GM19397 (cell line): ENCODE data around the gene IL33.

Source experiments
- ATAC-seq: cut with Tn5 transposase; IDR thresholded peaks from one replicate; pipeline ENCODE4 v1.9.1; 2021; ENCODE audit warnings: mild to moderate bottlenecking, moderate library complexity; ENCODE audit not compliant: unreplicated experiment

Gene IL33

DNA sequence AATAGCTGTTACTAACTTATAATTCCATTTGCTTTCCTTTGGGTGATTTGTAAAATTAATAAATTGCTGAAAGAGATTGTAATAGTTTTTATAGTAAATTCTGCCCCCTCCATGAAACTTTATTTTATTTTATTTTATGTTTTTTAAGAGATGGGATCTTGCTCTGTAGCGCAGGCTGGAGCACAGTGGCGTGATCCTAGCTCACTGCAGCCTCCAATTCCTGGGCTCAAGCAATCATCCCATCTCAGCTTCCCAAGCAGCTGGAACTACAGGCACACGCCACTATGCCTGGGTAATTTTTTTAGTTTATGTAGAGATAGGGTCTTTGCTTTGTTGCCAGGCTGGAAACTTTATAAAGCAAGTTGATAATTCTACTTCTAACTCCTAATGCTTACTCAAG lies 395 bp downstream of the IL33 start:
- no peak for ATAC-seq

DNA sequence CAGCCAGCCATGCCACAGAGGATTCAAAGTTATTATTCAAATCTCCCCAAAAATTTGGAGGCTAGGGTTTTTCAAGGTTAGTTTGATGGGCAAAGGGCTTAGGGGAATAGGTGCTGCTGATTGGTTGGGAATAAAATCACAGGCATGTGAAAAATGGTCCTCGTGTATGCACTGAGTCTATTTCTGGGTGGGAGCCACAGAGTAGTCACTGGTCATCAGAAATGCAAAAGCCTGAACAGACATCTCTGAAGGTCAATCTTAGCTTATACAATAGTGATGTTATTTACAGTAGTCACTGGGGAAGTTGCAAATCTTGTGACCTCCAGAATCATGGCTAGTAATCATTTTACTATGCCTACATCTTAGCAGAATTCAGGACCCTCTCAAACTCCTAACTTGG lies 1.3 kb downstream of the IL33 start:
- no peak for ATAC-seq

DNA sequence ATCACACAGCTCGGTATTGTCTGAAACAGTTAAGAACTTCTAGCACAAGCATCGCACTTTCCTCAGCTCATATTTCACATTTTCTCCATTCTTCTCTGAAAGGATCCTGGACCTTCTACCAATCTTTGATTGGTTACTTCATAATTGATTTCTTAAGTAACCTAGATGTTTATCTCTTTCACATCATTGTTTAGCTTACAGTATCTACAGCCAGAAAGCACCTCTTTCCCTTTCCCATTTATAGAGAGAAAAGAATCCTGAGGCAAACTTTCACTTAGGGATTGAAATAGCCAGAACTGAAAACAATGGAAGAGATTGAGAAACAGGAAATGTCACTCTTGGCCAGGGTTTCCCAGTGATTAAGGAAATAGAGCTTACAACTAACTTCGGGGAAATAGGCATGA lies 2.5 kb downstream of the IL33 start:
- no peak for ATAC-seq

DNA sequence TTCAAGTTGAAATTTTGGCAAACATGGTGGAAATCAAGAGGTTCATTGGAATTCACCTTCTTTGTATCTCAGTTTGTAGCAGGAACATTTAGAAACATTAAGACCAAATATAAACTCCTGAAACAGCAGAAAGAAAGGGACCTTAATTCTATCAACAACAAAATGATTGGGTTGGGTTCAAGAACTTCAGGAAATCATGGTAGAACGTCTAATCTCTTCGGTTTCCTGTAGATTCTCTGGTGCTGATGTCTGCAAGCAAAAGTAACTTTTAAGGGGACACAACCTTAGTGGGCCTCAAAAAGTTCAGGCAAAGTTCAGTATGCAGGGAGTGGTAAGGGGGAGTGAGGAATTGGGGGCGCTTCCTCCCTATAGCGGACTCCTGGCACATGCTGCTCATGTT lies 3.4 kb downstream of the IL33 start:
- ATAC-seq: no peak

DNA sequence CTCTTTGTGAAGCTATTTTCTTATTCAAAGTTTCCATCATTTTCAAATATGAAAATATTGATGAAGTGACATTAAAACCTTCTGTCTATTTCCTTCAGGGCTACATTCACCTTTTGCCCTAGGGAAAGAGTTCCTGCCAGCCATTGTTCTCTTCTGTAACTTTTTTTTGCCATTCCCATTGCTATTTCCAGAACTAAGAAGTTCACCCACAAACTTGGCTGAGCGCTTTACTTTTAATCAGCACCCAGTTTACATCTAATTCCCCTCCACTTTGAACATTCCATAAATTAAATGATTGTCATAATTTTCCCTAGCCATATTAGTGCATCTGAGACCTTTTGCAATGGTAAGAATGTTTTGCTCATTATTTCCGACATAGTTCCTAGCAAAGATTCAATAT lies 4.4 kb downstream of the IL33 start:
- ATAC-seq: no peak

DNA sequence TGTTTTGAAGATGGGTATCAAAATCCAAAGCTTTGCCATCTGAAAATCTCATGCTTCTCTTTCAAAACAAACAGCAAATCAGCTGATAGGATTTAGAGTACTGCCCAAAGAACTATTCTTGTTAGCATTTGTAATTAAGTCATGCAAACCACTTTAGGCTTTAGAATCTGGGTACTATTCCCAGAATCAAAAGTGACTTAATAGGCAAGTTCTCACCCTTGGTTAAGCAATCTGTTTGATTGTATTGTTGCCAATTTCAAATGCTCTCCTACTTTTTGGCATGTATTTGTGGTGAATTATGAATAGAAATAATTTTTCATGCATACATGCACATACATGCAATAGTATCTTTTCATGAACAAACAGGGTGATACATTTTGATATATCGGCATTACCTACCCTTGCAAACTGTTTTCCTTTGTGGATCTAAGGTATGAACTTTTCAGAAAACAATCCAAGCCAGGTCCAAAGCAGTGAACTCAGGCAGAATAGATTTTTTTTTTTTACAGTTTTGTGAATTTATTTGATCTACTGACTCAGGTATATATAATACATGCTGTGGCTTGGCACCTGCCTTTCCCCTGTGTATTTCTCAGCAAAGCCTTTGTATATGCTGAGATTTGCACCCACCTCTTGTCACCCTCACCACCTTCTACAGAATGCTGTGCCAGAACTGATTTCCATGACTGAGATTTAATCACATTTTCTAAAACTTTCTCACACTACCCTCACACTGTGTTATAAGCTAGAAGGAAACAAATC lies 9.0 kb downstream of the IL33 start:
- ATAC-seq: no peak

DNA sequence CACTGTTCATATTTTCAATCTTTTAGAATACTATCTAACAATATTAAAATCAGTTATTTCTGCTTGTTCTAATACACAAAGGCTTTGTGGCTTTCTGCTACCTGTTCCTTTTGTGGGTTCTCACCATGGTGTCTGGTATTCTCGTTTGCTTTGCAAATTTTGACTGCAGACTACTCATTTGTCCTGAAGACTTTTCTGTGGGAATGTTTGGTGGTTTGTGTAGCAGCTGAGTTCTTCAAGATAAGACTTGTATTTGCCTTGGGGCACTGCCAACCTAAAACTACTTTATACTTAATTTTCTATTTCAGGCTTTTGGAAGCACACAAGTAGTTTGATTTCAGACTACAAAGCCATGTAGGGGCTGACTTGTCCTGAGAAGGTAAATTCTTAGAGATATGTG lies 11.1 kb downstream of the IL33 start:
- no peak for ATAC-seq

DNA sequence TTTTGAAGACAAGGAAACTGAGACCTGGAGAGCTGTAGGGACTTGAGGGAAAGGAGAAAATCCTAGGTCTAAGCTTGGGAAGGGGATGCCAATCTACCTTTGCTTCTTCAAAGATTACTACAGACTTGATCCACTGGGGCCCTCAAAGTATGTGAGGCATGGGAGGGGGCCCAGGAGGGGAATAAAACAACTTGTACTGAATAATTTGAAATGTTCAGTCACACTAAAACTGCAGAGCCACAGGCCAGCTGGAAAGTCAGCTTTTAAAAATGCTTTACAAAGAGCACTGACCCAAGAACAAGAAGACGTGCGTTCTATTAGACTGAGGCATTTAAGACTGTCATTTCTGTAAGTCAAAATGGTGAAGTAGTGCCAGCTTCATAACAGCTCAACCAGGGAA lies 13.6 kb downstream of the IL33 start:
- no peak for ATAC-seq

DNA sequence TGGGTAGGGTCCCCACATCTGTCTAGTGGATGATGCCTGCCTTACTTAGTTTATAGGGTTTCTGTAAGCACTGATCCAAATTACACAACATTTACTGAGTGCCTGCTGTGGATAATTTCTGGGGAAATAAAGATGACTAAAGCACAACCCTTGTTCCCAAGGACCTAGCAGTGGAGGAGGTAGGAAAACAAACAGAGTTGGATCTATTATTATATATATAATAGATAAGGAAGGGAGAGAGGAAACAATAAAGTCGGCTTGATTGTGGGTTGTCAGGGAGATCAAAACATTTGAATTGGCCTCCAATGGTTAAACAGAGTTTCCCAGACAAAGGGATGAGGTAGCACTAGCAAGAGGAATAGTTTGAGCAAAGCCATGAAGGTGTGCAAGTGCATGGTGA lies 14.0 kb downstream of the IL33 start:
- no peak for ATAC-seq

DNA sequence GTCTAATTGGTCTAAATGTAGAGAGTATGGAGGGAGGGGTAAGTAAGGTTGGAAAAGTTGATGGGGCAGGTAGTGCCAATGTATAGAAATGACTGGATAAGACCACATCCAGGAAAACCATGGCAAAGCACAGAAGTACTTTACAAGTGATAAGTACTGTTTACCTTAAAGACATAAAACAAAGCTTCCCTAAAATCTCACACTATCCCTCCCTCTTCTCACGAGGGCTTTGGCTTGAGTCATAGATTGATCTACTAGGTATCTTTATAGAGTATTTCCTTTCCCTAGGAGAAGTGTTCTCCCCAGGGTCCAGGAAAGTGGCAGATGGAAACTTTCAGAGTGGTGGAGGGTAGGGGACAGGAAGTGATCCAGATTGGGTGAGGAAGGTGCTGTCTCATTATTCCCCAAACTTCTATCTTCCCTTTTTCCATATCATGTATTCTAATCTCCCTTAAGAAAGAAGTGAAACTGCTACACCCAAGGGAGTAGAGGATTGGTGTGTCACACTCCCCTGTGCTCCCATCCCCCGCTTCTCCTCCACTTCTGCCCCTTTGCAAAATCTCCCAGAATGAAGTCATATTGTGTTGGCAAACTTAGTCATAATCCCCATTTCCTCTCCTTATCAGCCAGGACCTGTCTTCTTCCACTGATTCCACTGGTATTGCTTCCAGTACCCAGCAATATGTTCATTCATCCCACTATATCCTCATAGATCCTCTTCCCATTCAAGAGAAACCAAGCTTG lies 14.6 kb downstream of the IL33 start:
- ATAC-seq: no peak

DNA sequence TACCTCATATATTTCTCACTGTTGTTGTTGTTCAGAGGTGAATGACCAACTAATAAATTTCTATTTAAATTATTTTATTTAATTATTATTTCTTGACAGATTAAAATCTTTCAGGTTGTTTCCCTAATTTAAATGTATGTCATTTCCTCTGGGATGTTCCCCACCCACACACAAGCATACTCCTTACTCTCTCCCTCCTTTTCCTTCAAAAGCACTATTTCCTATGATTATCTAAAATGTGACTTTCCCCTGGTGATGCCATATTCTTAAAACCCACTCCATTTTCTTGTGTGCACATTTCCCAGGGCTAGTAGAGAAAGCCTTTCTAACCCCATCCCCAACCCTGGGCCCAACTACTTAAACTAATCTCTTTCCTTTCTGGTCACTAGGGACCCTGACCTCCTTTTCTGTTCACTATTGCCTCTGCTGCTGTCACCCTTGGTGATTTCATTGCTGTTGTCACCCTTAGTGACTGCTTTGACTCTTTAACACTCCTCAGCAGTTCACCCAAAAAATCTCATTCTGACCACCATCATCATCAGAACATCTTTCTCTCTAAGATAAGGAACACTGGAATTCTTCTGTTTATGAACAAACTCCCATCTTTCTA lies 16.8 kb downstream of the IL33 start:
- no peak for ATAC-seq

DNA sequence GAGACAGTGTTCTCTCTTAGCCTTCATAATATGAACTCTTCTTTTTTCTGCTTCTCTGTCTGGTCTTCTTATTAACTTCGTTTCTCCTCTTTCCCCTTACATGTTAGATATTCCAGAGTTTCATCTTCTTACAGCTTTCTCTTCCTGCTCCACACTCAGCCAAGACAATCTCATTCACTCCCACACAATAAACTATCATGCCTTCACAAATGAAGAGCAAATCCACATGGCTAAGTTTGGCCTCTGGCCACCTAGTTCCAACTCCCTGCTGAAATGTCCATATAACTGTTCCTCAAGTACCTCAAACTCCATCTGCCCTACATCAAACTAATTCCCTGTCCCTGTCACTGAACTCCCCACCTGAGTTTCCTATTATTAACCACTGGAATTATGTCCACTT lies 18.4 kb downstream of the IL33 start:
- ATAC-seq: no peak

DNA sequence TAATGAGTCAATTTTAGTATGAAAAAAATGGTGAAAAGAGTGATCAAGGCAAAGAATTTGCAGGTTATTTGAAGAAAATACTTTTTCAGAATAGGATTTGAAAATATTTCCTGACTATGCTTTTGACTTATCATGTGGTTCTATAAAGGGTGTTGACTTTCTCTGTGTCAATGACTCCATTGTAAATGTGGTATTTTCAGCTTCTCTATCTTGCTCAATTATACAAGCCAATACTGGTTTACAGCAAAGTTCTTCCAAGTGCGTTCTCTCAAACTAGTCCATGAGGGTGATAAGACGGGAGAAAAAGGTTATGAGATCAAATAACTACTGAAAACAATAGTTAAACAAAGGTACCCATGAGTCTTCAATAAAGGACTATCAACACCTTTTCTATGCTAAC lies 21.7 kb downstream of the IL33 start:
- no peak for ATAC-seq

DNA sequence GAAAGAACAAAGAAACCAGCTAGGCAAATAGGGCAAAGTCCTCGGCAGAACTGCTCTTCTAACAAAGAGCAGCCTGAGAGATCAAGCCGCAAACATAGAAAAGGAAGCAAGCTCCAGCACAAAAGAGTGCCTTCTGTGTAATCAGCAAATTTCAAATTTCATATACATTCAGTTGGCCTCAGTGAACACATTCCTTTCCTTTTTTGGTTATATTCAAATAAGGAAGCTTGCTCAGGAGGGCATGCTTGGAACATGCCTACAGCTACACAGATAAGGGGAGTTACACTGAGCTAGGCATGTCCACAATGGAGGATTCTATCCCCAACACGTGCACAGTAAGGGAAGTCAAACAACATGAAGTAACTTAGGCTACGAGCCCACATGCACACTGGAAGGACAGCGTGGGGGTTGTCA lies 23.4 kb downstream of the IL33 start:
- ATAC-seq: no peak

DNA sequence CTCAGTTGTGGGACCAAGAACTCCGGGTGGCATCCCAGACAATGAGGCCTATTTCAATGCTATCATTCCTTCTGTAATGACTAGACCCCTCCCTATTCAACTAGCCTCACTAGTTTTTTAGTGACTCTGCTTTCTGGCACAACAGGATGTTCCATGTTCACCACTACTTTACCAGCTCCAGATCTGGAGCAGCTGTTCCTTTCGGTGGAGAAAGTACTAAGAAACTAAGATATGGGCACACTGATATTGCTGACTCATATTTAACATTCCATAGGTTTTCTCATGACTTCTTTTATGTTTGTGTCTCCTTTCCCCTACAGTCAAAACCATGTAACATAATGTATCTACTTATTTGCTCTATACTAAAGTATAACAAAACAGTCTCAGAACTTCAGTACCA lies 24.1 kb downstream of the IL33 start:
- no peak for ATAC-seq

DNA sequence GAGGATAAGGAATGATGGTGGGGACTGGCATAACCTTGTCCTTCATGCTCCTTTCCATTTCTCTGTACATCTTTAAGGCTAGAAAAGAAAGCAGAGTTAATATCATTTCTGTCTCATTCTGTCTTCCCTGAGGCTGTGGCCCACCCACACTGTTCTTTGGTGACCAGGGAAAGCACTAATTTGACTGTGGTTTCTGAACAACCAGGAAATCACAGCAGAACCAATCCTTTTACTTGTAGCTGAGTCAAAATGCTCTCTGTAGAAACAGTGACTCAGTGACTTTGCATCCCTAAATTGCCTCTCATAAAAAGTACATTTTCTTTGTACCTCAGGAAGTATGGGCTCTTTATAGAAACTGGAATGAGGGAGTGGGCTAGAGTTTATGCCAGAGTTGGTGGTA lies 28.1 kb downstream of the IL33 start:
- ATAC-seq: peak; percentile 77

DNA sequence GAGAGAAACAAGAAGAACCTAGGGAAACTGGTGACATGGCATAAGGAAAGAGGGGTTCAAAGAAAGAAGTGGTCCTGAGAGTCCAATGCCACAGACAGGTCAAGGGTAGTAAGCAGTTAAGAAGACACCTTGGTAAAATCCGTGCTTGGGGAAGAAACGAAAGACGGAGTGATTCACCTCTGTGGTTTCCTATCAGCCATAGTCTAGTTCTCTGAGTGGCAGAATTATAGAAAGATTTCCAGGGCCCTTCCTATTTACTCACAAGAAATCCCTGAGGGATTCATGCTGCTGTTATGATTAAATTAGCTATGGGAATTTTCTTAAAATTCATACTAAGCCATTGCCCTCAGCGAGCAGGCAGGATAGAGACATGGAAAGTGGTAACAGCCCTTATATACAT lies 31.7 kb downstream of the IL33 start:
- ATAC-seq: no peak

DNA sequence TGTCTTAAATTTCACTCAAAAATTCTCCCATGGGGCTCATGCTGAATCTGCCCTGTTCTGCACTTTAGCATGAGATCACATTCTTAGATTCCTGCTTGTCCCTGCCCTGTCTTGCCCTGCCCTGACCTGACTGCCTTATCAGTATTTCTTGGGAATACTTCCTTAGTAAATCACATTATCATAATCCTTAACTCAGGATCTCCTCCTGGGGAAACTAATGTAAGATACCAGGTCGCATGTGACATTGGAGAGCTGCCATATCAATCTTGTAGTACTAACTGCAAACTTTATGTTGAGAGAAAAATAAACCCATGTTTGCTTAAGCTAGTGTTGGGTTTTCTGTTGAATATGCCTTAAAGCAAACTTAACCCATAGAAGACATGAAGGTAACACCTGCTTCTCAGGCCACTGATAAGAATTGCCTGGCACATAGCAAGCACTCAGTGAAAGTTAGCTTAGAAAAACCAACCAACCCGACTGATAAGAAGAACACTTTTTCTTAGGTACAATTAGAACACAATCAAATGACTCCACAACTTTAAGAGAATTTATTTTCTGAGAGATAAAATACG lies 53.3 kb downstream of the IL33 start:
- no peak for ATAC-seq

DNA sequence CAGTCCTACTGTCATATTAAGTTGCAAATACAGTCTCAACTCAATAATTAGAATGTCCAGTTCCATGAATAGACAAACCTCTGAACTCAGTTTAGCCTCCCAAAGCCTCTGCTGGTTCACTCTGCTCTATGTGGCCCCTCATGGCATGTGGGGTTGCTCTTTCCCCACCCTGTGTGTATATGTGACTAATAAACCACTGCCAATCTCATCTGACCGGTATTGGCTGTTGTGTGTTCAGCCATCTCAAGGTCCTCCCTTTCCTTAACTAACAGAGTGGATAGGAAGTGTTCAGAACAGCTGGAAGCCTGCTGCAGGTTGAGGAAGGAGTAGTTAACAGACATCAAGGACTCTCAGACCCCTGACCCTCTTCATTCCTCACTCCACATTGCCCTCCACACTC lies 55.3 kb downstream of the IL33 start:
- no peak for ATAC-seq

DNA sequence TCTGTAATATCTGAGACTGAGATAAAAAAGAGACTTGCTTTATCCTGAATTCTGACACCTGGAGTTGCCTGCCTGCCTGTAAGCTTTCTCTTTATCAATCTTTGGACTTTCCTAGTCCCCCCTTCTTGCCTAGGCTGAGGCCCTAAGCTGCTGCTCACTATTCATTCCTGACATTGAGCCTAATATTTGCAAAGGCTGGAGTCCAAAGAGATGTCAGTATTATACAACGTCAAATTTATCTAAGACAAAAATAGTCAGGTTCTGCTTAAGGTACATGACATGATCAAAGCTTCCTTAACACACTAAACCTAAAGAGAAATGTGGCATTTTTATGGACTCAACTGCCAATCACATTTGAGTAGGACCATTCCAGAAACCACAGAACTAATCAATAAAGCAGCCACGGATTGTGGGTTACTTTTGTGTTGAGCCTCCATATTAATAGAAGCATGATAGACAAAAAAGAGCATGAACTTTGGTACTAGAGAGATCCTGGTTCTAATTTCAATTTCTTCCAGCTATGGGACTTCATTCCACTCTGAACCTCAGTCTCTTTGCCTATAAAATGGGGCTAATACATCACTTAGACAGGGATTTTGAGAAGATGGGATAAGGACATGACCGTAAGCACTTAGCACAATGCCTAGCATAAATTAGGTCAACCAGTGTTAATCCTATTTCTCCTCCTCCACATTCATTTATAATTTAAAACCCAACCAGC lies 56.1 kb downstream of the IL33 start:
- no peak for ATAC-seq

DNA sequence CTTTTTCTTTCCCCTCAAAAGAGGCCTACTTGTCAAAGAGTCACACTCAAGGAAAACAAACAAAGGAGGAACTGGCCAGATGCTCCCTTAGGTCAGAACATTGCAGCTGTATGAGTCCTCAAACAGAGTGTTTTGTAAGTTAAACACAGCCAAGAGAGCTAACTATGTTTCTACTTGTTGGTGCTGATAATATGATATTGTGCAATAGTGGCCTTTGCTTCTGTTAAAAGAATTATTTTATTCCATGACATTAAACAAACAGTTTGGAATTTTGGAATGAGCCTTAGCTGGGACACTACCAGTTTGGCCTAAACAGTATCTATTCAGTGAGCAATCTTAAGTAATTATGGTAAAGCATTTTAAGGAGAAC lies 56.6 kb downstream of the IL33 start:
- no peak for ATAC-seq
